Endothelial cell of umbilical vein (primary cell): ENCODE measurements around the gene FMN1.

ENCODE experiments used
- CTCF ChIP-seq, 2 donors: IDR thresholded peaks; 1 replicate in 1 of 2; 2 replicates in 1 of 2; pipeline ENCODE4 v1.5.1; 2011; ENCODE audit warnings: low read length in 2 of 2, mild to moderate bottlenecking in 2 of 2, moderate library complexity in 2 of 2, control low read depth in 1 of 2, inconsistent platforms in 1 of 2, low read depth in 1 of 2; ENCODE audit not compliant: insufficient read depth in 1 of 2; ENCODE audit errors: extremely low read depth in 1 of 2
- EZH2 ChIP-seq: IDR thresholded peaks from 2 replicates; pipeline ENCODE4 v1.6.1; 2012; ENCODE audit warnings: borderline replicate concordance, low read depth, mild to moderate bottlenecking, moderate library complexity, low read length, inconsistent platforms; ENCODE audit not compliant: severe bottlenecking
- FOS ChIP-seq: IDR thresholded peaks from 2 replicates; pipeline ENCODE4 v1.6.1; 2011; ENCODE audit warnings: mild to moderate bottlenecking, low read length, moderate library complexity, borderline replicate concordance; ENCODE audit not compliant: insufficient read depth
- GATA2 ChIP-seq: IDR thresholded peaks from 2 replicates; pipeline ENCODE4 v1.7.0; 2011; ENCODE audit warnings: low read depth, mild to moderate bottlenecking, moderate library complexity, mixed read lengths, low read length; ENCODE audit not compliant: insufficient read length, insufficient read depth
- MYC ChIP-seq: IDR thresholded peaks from one replicate; pipeline ENCODE4 v1.6.1; 2011; ENCODE audit warnings: mild to moderate bottlenecking, low read depth, low read length
- POLR2A ChIP-seq: IDR thresholded peaks from 2 replicates; pipeline ENCODE4 v1.6.1; 2012; ENCODE audit warnings: low read depth, mild to moderate bottlenecking, control low read depth, low read length
- POLR2AphosphoS5 ChIP-seq: IDR thresholded peaks from 2 replicates; pipeline ENCODE4 v1.6.1; 2012; ENCODE audit warnings: low read depth, mild to moderate bottlenecking, control low read depth, low read length, moderate library complexity; ENCODE audit not compliant: insufficient read depth

DNA sequence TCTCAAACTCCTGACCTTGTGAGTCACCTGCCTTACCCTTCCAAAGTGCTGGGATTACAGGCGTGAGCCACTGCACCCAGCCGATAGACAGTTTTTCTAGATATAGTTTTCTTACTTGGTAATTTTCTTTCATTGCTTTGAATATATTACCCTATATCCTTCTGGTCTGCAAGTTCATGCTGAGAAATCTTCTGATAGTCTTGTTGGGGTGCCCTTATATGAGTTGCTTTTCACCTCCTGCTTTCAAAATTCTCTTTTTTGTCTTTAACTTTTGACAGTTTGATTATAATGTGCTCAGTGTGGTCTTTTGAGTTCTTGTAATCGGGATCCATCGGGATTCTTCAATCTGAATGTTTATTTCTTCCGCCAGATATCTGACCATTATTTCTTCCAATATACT lies 259.4 kb downstream of the FMN1 start:
- TF ChIP-seq POLR2A (no peak), CTCF (IDR thresholded peaks at IDR 0.05; ENCODE audit: extremely low read depth in 1 of 2, insufficient read depth in 1 of 2, low read depth in 1 of 2, low read length in 2 of 2) (no peak), EZH2 (no peak), GATA2 (no peak), POLR2AphosphoS5 (no peak), MYC (no peak), FOS (no peak)
